ENCODE results near the gene CNOT6. TPM values are rescaled to one million over a fixed set of nuclear protein-coding genes. Genes with fewer than 3 reads are reported as not detected.
"Not testable (repeated sequence)": the region's sequence is repeated elsewhere in the genome, so short reads cannot be mapped to it uniquely, and the experiment has no call there.

Gene CNOT6
- total RNA-seq (2014; rRNA removed) = 10.6 and 14.4 TPM in 2 replicates
- 9.3 TPM for polyA plus RNA-seq (2012)

GRCh38 chr5:180494060-180494509 lies at the start of gene CNOT6:
CNOT6 (plus strand) TSS chr5:180494379; CDS start chr5:180529277, 34,898 bp downstream.
- DNase-seq (ENCODE audit: low read depth) = peak; percentile 90

GRCh38 chr5:180454752-180455151 lies 39.4 kb upstream of the CNOT6 start:
- DNase-seq (ENCODE audit: low read depth) = no peak

DNA sequence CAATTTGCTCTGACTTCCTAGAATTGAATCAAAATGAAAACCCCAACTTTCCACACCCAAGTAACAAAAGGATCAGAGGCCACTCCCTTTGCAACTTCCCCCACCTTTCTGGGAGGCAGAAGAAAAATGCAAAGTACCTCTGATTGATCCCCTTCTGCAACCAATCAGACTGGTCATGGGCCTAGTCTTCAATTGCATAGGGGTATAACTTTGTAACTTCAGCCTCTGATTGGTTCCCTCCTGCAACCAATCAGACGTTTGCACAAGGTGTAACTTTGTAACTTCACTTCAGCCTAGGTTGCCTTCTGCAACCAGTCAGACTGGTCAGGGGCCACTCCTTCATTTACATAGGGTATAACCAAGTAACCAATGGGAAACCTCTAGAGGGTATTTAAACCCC lies 38.3 kb upstream of the CNOT6 start:
- no peak for DNase-seq (ENCODE audit: low read depth)

DNA sequence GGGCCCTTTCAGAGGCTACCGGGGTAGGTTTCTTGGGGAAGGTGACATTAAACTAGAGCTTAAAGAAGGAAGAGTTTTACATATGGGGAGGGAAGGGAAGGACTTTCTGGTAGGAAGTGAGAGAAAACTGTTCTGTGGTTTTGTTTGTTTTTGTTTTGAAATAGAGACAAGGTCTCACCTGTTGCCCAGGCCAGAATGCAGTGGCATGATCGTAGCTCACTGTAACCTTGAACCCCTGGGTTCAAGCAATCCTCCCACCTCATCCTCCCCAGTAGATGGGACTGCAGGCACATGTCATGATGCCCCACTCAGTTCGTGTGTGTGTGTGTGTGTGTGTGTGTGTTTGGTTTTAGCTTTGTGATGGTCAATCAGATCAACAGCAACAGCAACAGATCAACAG lies 37.4 kb upstream of the CNOT6 start:
- DNase-seq (ENCODE audit: low read depth) = peak; percentile 7

DNA sequence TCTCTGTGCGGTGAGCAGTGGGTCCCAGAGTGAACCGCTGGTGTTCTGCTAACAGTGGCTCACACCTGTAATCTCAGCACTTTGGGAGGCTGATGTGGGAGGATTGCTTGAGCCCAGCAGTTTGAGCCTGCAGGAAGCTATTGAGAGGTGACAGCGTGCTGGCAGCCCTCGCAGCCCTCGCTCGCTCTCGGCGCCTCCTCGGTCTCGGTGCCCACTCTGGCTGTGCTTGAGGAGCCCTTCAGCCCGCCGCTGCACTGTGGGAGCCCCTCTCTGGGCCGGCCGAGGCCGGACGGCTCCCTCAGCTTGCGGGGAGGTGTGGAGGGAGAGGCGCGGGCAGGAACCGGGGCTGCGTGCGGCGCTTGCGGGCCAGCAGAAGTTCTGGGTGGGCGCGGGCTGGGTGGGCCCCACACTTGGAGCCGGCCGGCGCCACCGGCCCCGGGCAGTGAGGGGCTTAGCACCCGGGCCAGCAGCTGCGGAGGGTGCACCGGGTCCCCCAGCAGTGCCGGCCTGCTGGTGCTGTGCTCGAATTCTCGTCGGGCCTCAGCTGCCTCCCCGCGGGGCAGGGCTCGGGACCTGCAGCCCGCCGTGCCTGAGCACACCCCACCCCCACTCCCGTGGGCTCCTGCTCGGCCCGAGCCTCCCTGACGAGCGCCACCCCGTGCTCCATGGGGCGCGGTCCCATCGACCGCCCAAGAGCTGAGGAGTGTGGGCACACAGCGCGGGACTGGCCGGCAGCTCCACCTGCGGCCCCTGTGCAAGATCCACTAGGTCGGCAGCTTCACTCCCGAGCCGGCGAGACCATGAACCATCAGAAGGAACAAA lies 35.1 kb upstream of the CNOT6 start:
- DNase-seq (ENCODE audit: low read depth) = not testable (repeated sequence)

DNA sequence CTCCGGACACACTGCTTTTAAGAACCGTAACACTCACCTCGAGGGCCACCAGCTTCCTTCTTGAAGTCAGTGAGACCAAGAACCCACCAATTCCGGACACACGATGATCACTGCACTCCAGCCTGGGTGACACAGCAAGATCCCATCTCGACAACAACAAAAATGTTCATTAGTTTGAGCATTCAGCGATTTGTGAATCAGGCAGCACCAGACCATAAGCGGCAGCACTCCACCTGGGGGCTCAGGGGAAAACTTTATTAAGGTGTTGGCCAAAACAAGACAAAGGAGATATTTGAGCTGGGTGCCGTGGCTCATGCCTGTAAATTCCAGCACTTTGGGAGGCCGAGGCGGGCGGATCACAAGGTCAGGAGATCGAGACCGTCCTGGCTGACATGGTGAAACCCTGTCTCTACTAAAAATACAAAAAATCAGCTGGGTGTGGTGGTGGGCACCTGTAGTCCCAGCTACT lies 34.5 kb upstream of the CNOT6 start:
- not testable (repeated sequence) for DNase-seq (ENCODE audit: low read depth)

DNA sequence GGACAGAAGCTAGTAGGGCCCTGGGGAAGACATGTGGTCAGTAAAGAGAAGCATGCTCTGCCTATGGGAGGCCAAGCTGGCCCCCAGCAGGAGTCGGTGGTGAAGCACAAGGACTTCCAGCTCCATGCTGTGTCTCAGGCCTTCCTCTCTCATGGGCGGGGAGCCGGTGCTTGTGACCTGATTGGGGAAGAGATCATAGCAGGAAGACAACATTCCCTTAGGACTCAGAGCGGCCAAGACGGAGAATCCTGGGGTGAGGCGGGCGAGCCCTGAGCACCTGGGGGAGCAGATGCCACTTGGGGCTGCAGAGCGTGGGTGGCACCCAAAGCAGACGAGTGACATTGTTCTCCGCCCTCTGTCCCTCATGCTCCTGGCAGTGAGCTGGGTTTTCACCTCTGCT lies 33.3 kb upstream of the CNOT6 start:
- no peak for DNase-seq (ENCODE audit: low read depth)

GRCh38 chr5:180461303-180461702 lies 32.9 kb upstream of the CNOT6 start:
- DNase-seq (ENCODE audit: low read depth) = no peak

DNA sequence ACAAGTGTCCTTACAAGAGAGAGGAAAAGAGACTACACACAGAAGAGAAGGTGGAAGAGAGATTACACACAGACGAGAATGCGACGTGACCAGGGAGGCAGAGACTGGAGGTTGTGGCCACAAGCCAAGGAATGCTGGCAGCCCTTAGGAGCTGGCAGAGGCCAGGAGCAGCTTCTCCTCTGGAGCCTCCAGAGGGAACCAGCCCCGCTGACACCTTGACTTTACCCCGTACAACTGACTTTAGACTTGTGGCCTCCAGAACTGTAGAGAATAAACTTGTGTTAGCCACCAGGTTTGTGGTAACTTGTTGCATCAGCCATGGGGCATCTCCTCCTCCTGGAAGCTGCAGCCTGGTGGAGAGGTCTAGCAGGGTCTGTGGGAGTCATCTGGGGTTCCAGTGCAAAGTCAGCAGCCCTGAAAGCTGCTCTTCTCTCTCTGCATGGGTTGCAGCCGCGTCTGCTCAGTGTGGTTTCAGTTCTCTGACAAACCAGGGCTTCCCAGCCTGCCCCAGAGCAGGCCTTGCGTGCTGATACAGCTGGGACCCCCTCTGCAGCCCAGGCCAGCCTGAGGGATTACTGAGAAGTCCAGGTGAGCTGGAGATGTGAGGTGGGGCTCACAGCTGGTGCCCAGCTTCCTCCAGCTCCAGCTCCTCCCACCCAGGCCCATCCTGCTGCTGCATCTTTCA lies 30.8 kb upstream of the CNOT6 start:
- DNase-seq (ENCODE audit: low read depth) = no peak

GRCh38 chr5:180463916-180464602 lies 30.1 kb upstream of the CNOT6 start:
- DNase-seq (ENCODE audit: low read depth) = no peak

- no peak for DNase-seq (ENCODE audit: low read depth)
These were observed 29.6 kb upstream of the CNOT6 start for GRCh38 chr5:180464603-180464970.

GRCh38 chr5:180465052-180465451 lies 29.1 kb upstream of the CNOT6 start:
- DNase-seq (ENCODE audit: low read depth) = not testable (repeated sequence)

- no peak for DNase-seq (ENCODE audit: low read depth)
These were observed 27.9 kb upstream of the CNOT6 start for GRCh38 chr5:180466316-180466715.

DNA sequence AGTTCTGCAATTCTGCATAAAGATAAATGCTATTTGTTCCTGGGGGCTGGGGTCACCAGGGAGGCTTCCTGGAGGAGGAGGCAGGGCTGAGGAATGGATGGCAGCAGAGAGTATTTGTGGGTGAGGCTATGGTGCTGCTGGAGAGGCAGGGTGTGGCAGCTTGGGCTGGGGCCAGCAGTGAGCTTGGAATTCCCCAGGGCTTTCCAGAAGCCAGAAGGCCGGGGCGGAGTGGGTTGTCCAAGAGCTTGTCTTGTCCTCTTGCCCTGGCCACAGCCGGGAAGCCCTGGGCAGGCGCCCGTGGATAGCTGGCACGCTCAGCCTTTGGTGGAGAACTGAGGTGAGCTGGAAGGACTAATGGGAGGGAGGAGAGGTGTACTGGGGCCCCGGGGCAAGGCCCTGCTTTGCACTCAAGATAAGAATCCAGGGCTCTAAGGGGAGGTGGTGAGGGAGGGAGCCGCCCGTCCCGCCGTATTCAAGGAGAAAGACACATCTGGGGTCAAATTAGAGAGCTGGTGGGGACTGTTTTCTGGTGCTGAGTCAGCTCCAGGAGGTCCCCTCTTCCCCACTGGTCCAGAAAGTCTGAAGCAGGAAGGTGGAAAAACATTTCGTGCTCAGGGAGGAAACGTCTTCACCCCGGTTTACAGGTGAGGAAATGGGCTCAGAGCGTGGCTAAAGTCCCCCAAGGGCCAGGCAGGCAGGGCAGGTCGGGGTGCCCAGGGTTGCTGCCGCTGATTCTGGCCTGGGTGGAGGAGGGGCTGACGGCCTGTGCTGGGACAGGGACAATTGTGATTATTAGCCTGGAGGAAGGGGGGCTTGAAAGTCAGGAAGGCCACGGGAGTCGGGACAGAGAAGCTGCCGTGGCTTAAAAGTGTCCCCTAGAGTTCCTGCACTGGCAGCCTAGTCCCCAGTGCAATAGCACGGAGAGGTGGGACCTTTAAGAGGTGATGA lies 26.9 kb upstream of the CNOT6 start:
- DNase-seq (ENCODE audit: low read depth) = peak; percentile 35

DNA sequence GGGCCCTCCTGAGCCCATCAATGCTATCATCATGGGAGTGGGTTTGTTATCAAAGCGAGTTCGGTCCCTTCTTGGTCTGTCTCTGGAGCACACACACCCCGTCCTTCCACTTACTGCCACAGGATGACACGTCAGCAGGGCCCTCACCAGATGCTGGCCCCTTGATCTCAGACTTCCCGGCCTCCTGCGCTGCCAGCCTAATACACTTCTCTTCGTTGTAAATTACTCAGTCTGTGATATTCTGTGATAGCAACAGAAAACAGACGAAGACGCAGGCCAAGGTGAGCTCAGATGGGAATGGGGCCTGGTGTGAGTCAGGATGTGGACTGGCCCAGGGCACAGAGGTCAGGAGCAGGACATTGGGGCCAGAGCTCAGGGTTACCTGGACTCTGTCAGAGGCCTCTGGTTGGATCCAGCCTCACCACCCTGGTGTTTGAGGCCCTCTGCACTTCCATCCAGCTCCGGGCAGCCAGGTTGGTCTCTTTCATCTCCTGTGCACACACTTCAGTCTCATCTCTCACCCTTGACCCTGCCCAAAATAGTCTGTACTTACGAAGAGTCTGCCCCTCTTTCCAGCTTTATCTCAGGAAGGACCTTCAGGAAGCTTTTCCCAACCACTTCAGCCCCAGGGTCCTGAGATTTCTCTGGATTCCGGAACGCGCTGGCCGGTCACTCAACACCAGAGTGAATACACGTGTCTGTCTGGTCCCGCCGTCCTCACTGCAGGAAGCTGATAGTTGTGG lies 26.0 kb upstream of the CNOT6 start:
- no peak for DNase-seq (ENCODE audit: low read depth)

- DNase-seq (ENCODE audit: low read depth) = no peak
These were observed 25.2 kb upstream of the CNOT6 start for GRCh38 chr5:180468732-180469585.

DNA sequence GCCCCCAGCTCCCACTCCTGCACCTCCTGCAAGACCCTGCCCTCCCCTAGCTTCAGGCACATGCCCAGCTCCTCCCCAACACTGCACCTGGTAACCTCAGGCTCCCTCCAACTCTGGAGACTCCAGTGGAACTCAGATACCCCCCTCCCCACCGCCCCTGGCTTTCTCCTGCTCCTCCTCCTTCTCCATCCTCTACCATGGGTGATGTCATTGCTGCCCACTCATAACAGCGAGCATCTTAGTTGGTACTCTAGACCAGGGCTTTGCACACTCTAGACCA lies 24.7 kb upstream of the CNOT6 start:
- DNase-seq (ENCODE audit: low read depth) = no peak

DNA sequence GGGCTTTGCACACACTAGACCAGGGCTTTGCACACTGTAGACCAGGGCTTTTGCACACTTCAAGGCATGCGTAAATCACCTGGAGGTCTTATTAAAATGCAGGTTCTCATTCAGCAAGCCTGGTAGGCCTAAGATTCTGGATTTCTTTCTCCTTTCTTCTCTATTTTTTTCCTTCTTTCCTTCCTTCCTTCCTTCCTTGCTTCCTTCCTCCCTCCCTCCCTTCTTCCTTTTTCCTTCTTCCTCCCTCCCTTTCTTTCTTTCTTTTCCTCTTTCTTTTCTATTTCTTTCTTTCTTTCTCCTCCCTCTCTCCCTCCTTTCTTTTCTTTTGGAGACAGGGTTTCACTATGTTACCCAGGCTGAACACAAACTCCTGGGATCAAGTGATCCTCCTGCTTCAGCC lies 24.3 kb upstream of the CNOT6 start:
- no peak for DNase-seq (ENCODE audit: low read depth)

DNA sequence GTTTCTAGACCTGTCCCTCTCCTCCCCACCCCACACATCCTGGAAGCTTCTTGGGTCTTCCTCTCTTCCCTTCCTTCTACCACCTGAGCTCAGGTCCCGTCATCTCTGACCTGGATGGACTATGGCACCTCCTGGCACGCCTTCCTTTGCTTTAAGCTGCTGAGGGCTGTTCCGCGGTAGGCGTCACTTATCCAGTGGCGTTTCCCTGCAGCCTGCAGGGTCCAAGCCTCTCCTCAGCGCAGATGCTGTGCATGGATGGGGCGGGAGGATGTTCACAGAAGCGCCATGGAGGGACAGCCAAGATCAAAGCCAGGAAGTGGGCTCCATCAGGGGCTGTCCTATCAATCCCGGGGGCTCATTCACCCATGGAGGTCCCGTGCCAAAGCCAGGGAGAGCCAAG lies 23.8 kb upstream of the CNOT6 start:
- DNase-seq (ENCODE audit: low read depth) = no peak

All from LHCN-M2 (cell line).